Measurements from ENCODE around the gene MICU1.
A peak's percentile ranks its signal among the peaks of the same experiment; 100 is the strongest.

MICU1 gene

GRCh38 chr10:72625276-72625607 is 637 bp downstream of the MICU1 start:
- peak; percentile 27 for DNase-seq

GRCh38 chr10:72622271-72622670 is 3.6 kb downstream of the MICU1 start:
- no peak for DNase-seq

GRCh38 chr10:72616716-72617115 is 9.2 kb downstream of the MICU1 start:
- no peak for DNase-seq

- peak; percentile 9 for DNase-seq
Observed at GRCh38 chr10:72615970-72616369, 9.9 kb downstream of the MICU1 start.

GRCh38 chr10:72612203-72612826 is 13.6 kb downstream of the MICU1 start:
- DNase-seq, result peak; percentile 11

GRCh38 chr10:72611783-72612182 is 14.1 kb downstream of the MICU1 start:
- DNase-seq, result peak; percentile 9

GRCh38 chr10:72610466-72610865 is 15.4 kb downstream of the MICU1 start:
- DNase-seq, result no peak

- peak; percentile 14 for DNase-seq
Observed at GRCh38 chr10:72605122-72605521, 20.8 kb downstream of the MICU1 start.

- no peak for DNase-seq
Observed at GRCh38 chr10:72601144-72601543, 24.7 kb downstream of the MICU1 start.

- DNase-seq, result no peak
Observed at GRCh38 chr10:72598769-72599701, 26.8 kb downstream of the MICU1 start.

GRCh38 chr10:72597897-72598296 is 28.0 kb downstream of the MICU1 start:
- DNase-seq, result no peak

- DNase-seq, result peak; percentile 13
Observed at GRCh38 chr10:72595436-72595835, 30.4 kb downstream of the MICU1 start.

GRCh38 chr10:72593963-72594362 is 31.9 kb downstream of the MICU1 start:
- DNase-seq, result no peak

- DNase-seq, result no peak
Observed at GRCh38 chr10:72588266-72588665, 37.6 kb downstream of the MICU1 start.

GRCh38 chr10:72587568-72587967 is 38.3 kb downstream of the MICU1 start:
- no peak for DNase-seq

- DNase-seq, result no peak
Observed at GRCh38 chr10:72574636-72575035, 51.2 kb downstream of the MICU1 start.

- DNase-seq, result no peak
Observed at GRCh38 chr10:72573079-72573478, 52.8 kb downstream of the MICU1 start.

- DNase-seq, result peak; percentile 17
Observed at GRCh38 chr10:72567889-72568640, 57.8 kb downstream of the MICU1 start.

- DNase-seq, result no peak
Observed at GRCh38 chr10:72567421-72567820, 58.5 kb downstream of the MICU1 start.

- DNase-seq, result no peak
Observed at GRCh38 chr10:72564596-72564995, 61.3 kb downstream of the MICU1 start.

- no peak for DNase-seq
Observed at GRCh38 chr10:72563327-72563932, 62.4 kb downstream of the MICU1 start.

GRCh38 chr10:72561745-72562166 is 64.1 kb downstream of the MICU1 start:
- DNase-seq, result no peak

GRCh38 chr10:72557362-72557761 is 68.5 kb downstream of the MICU1 start:
- DNase-seq, result no peak

Data from hematopoietic multipotent progenitor cell treated with erythropoietin and hydrocortisone succinate and interleukin-3 and kit ligand, for 8 days (in vitro differentiated cells).